Progenitor cell of endocrine pancreas (in vitro differentiated cells): ENCODE results near the gene BICRA. TPM values are rescaled to one million over a fixed set of nuclear protein-coding genes. Genes with fewer than 3 reads are reported as not detected.

ENCODE experiments used
- DNase-seq: peaks from one replicate; pipeline ENCODE4 v3.0.0; 2021; ENCODE audit warnings: low spot score; ENCODE audit not compliant: unreplicated experiment
- H3K27ac Mint-ChIP-seq: 2 replicates; pipeline ENCODE4 v1.8.0; 2021; ENCODE audit warnings: mild to moderate bottlenecking, moderate library complexity, mixed read lengths
- H3K27me3 Mint-ChIP-seq: 2 replicates; pipeline ENCODE4 v1.8.0; 2021; ENCODE audit warnings: mixed read lengths
- H3K36me3 Mint-ChIP-seq: 2 replicates; pipeline ENCODE4 v1.8.0; 2022; ENCODE audit warnings: mixed read lengths; ENCODE audit not compliant: insufficient read depth
- H3K4me1 Mint-ChIP-seq: 2 replicates; pipeline ENCODE4 v1.8.0; 2021; ENCODE audit warnings: low read depth, mixed read lengths
- H3K4me3 Mint-ChIP-seq: 2 replicates; pipeline ENCODE4 v1.8.0; 2021; ENCODE audit warnings: low read depth, mild to moderate bottlenecking, moderate library complexity, mixed read lengths
- H3K9me3 Mint-ChIP-seq: 2 replicates; pipeline ENCODE4 v1.8.0; 2021; ENCODE audit warnings: low read depth, mixed read lengths
- CTCF ChIP-seq: fragments of 200-600 bp; sonication (generic); IDR thresholded peaks from one replicate; pipeline ENCODE4 v1.5.0; 2021; ENCODE audit warnings: antibody characterized with exemption, mild to moderate bottlenecking; ENCODE audit not compliant: unreplicated experiment
- total RNA-seq: library from RNA; stranded (reverse); gene quantifications from 2 replicates; pipeline ENCODE4 v1.2.1, GENCODE V29; 2021

Gene BICRA
- total RNA-seq, 1 donor from 2014 or later, result 37.4 TPM

- peaks cover 18% of the 10 kb centered on the region for H3K36me3 Mint-ChIP-seq
- H3K9me3 Mint-ChIP-seq, result no peaks in the 10 kb centered on the region
- no peaks in the 10 kb centered on the region for H3K4me1 Mint-ChIP-seq
- H3K27ac Mint-ChIP-seq, result no peak overlapping the region
- no peak for DNase-seq
- H3K4me3 Mint-ChIP-seq, result no peak overlapping the region
- H3K27me3 Mint-ChIP-seq, result no peaks in the 10 kb centered on the region
- no peak for TF ChIP-seq CTCF
These were observed 67.9 kb downstream of the BICRA start for GRCh38 chr19:47676811-47677210.

GRCh38 chr19:47679251-47679900, 70.4 kb downstream of the BICRA start:
- DNase-seq, result no peak
- no peak overlapping the region for H3K27ac Mint-ChIP-seq
- no peaks in the 10 kb centered on the region for H3K27me3 Mint-ChIP-seq
- H3K4me3 Mint-ChIP-seq, result no peak overlapping the region
- H3K9me3 Mint-ChIP-seq, result no peaks in the 10 kb centered on the region
- TF ChIP-seq CTCF, result no peak
- H3K36me3 Mint-ChIP-seq, result peaks cover 18% of the 10 kb centered on the region
- peaks cover 2% of the 10 kb centered on the region for H3K4me1 Mint-ChIP-seq

GRCh38 chr19:47679922-47680857, 71.3 kb downstream of the BICRA start:
- Mint-ChIP-seq H3K4me3 (no peak overlapping the region), H3K36me3 (peaks cover 14% of the 10 kb centered on the region), H3K27ac (no peak overlapping the region), H3K4me1 (peaks cover 2% of the 10 kb centered on the region), H3K9me3 (no peaks in the 10 kb centered on the region), H3K27me3 (no peaks in the 10 kb centered on the region)
- DNase-seq, result no peak
- no peak for TF ChIP-seq CTCF

GRCh38 chr19:47680858-47681332, 72.0 kb downstream of the BICRA start:
- H3K4me1 Mint-ChIP-seq, result peaks cover 2% of the 10 kb centered on the region
- H3K36me3 Mint-ChIP-seq, result peaks cover 16% of the 10 kb centered on the region
- DNase-seq, result no peak
- no peaks in the 10 kb centered on the region for H3K27me3 Mint-ChIP-seq
- TF ChIP-seq CTCF, result no peak
- no peak overlapping the region for H3K4me3 Mint-ChIP-seq
- no peaks in the 10 kb centered on the region for H3K9me3 Mint-ChIP-seq
- H3K27ac Mint-ChIP-seq, result no peak overlapping the region

- H3K4me3 Mint-ChIP-seq, result no peak overlapping the region
- no peak for TF ChIP-seq CTCF
These were observed 72.5 kb downstream of the BICRA start for GRCh38 chr19:47681388-47681787.

More at GRCh38 chr19:47681388-47681787, 72.5 kb downstream of the BICRA start:
- no peaks in the 10 kb centered on the region for H3K27me3 Mint-ChIP-seq
- peaks cover 16% of the 10 kb centered on the region for H3K36me3 Mint-ChIP-seq
- DNase-seq, result no peak
- H3K4me1 Mint-ChIP-seq, result peaks cover 2% of the 10 kb centered on the region
- H3K9me3 Mint-ChIP-seq, result no peaks in the 10 kb centered on the region
- no peak overlapping the region for H3K27ac Mint-ChIP-seq
